NB4 (cell line): Measurements from ENCODE around the gene FUOM.

Experiments used
- POLR2A ChIP-seq: IDR thresholded peaks from 2 replicates; pipeline ENCODE4 v1.6.1; 2011; ENCODE audit warnings: mild to moderate bottlenecking; ENCODE audit not compliant: insufficient read length; ENCODE audit errors: extremely low read depth
- TF ChIP-seq, protein P1 (sequence below): IDR thresholded peaks from one replicate; pipeline ENCODE4 v1.5.1; 2012; ENCODE audit warnings: low read depth, low read length

DNA sequence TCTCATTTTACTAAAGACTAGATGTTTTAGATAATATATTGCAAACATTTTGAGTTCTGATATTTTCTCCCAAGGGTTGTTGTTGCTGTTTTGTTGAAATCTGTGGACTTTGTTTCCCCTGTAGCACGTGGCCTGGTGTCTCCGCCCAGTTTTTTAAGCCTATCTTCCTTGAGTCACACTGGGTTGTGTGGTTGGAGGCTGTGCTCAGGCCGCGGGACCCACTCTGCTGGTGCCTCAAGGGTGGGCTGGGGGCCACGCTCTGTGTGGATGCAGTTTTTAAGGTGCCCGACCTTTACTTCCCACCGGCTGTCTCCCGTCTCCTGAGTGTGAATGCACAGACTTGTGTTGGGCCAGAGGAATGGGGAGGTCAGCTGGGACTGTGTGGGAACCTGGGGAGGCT is 14.9 kb downstream of the FUOM start:
- TF ChIP-seq, protein P1, sequence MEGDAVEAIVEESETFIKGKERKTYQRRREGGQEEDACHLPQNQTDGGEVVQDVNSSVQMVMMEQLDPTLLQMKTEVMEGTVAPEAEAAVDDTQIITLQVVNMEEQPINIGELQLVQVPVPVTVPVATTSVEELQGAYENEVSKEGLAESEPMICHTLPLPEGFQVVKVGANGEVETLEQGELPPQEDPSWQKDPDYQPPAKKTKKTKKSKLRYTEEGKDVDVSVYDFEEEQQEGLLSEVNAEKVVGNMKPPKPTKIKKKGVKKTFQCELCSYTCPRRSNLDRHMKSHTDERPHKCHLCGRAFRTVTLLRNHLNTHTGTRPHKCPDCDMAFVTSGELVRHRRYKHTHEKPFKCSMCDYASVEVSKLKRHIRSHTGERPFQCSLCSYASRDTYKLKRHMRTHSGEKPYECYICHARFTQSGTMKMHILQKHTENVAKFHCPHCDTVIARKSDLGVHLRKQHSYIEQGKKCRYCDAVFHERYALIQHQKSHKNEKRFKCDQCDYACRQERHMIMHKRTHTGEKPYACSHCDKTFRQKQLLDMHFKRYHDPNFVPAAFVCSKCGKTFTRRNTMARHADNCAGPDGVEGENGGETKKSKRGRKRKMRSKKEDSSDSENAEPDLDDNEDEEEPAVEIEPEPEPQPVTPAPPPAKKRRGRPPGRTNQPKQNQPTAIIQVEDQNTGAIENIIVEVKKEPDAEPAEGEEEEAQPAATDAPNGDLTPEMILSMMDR: no peak
- no peak for TF ChIP-seq POLR2A
